IPS-20b (cell line): ENCODE results near the gene YIPF3.
"Not testable (repeated sequence)": the region's sequence is repeated elsewhere in the genome, so short reads cannot be mapped to it uniquely, and the experiment has no call there.

Source experiments
- H3K27ac ChIP-seq: one replicate; pipeline ENCODE4 v1.5.1; 2013; ENCODE audit warnings: low read length
- H3K27me3 ChIP-seq: 2 replicates; pipeline ENCODE4 v1.6.1; 2013; ENCODE audit warnings: mild to moderate bottlenecking, low read length, inconsistent platforms; ENCODE audit not compliant: insufficient read depth
- H3K36me3 ChIP-seq: 2 replicates; pipeline ENCODE4 v1.6.1; 2013; ENCODE audit warnings: low read depth, mild to moderate bottlenecking, inconsistent platforms, low read length, moderate library complexity; ENCODE audit not compliant: insufficient read depth
- H3K4me1 ChIP-seq: 2 replicates; pipeline ENCODE4 v1.6.1; 2013; ENCODE audit warnings: mild to moderate bottlenecking, control low read depth, inconsistent platforms, low read length, moderate library complexity; ENCODE audit not compliant: insufficient read depth
- H3K4me3 ChIP-seq: 2 replicates; pipeline ENCODE4 v1.5.1; 2013; ENCODE audit warnings: mild to moderate bottlenecking, low read length, inconsistent platforms
- H3K9ac ChIP-seq: 2 replicates; pipeline ENCODE4 v1.6.1; 2013; ENCODE audit warnings: low read depth, mild to moderate bottlenecking, inconsistent platforms, low read length, moderate library complexity
- H3K9me3 ChIP-seq: 2 replicates; pipeline ENCODE4 v1.6.1; 2013; ENCODE audit warnings: mild to moderate bottlenecking, low read depth, low read length, inconsistent platforms; ENCODE audit not compliant: insufficient read depth

Gene YIPF3

GRCh38 chr6:43508481-43509141 is 8.1 kb downstream of the YIPF3 start:
- no peak overlapping the region for H3K9ac ChIP-seq
- H3K27me3 ChIP-seq, result peaks cover 29% of the 10 kb centered on the region
- H3K4me3 ChIP-seq, result peak overlapping the region; percentile 67; the same call in 1 of the 2 replicates
- no peaks in the 10 kb centered on the region for H3K9me3 ChIP-seq
- H3K36me3 ChIP-seq, result peaks cover 39% of the 10 kb centered on the region
- H3K4me1 ChIP-seq, result no peaks in the 10 kb centered on the region
- H3K27ac ChIP-seq, result no peak overlapping the region

DNA sequence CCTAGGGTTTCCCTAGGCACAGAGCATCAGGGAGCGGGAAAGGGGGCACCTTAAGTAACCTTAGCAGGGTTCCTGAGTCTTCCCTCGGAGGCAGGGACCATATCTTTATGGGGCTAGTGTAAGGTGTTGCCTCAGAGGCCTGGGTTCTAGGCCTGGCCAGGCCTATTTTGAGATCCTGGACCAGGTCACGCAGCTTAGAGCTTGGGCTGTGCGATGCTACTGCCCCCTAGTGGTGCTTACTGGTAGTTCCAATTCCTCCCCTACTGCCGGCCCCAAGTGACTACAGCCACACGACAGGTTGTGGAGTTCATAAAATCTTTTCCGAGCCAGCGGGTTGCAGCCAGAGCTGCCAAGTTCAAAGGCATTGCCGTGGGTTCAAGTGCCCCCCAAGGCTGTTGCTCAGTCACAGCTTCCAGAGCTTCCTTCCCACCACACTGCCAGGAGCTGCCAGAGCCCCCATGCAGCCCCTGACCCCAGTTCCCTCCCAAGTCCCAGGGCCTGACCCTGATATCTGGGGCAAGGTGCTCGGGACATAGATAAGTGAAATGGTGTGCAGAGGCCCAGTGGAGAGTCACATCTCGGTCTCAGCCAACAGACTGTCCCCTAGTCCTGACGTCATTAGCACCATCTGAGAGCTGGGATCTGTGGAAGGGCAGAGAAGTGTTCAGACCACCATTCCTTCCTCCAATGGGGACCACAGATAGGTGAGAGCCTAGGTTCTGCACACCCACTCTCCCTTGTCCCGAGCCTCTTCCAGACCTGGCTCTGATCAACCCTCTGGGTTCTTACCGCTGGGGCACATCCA is 9.9 kb downstream of the YIPF3 start:
- Histone ChIP-seq H3K4me1 (no peaks in the 10 kb centered on the region), H3K36me3 (peaks cover 39% of the 10 kb centered on the region), H3K27me3 (peaks cover 29% of the 10 kb centered on the region), H3K27ac (no peak overlapping the region), H3K9ac (no peak overlapping the region), H3K9me3 (no peaks in the 10 kb centered on the region), H3K4me3 (no peak overlapping the region)

DNA sequence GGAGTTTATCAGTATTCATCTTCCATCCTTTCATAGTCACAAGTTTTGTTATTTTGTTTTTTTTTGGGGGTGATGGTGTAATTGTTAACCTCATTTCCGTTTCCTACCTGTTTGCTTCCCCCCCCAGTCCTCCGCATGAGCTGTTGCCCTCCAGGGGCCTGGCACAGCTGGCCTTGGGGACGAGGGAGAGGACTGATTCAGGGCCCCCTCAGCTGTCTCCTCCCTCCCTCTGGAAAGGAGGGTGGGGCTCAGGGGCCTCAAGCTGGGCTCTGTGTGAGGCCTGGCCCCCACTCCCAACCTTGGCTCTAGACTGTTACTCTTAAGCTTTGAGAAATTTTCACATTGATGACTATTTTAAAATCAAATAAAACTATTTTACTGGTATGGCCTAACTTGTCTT is 10.6 kb downstream of the YIPF3 start:
- H3K9ac ChIP-seq, result no peak overlapping the region
- H3K4me3 ChIP-seq, result no peak overlapping the region
- no peaks in the 10 kb centered on the region for H3K9me3 ChIP-seq
- H3K36me3 ChIP-seq, result peaks cover 39% of the 10 kb centered on the region
- H3K27me3 ChIP-seq, result peaks cover 29% of the 10 kb centered on the region
- H3K27ac ChIP-seq, result no peak overlapping the region
- no peaks in the 10 kb centered on the region for H3K4me1 ChIP-seq

DNA sequence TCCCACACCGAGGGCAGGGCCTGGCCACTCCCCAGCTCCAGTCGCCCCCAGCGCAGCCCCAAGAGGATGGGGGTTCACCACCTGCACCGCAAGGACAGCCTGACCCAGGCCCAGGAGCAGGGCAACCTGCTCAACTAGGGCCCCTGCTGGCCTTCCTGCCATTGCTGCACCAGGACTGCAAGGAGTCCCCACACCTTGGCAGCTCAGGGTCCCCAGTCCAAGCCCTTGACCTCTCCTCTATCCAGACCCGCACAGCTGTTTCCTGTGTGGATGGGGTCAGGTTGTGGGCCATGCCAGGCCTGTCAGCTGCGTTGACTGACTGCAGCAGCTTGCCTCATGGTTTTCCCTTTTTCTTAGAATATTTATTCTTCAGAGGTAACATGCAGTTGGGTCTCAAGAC is 11.0 kb downstream of the YIPF3 start:
- no peak overlapping the region for H3K9ac ChIP-seq

DNA sequence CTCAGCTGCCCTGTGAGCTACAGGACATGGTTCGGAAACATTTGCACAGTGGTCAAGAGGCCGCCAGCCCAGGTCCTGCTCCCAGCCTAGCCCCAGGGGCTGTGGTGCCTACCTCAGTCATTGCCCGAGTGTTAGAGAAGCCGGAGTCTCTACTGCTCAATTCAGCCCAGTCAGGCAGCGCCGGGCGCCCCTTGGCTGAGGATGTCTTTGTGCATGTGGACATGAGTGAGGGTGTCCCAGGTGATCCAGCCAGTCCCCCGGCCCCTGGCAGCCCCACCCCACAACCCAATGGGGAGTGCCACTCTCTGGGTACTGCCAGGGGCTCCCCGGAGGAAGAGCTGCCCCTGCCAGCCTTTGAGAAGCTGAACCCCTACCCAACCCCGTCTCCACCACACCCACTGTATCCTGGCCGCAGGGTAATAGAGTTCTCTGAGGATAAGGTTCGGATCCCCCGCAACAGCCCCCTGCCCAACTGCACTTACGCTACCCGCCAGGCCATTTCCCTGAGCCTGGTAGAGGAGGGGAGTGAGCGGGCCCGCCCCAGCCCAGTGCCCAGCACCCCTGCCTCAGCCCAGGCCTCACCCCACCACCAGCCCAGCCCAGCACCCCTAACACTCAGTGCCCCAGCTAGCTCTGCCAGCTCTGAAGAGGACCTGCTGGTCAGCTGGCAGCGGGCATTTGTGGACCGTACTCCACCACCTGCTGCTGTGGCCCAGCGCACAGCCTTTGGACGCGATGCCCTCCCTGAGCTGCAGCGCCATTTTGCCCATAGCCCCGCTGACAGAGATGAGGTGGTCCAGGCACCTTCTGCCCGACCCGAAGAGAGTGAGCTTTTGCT is 11.8 kb downstream of the YIPF3 start:
- no peaks in the 10 kb centered on the region for H3K4me1 ChIP-seq
- no peak overlapping the region for H3K4me3 ChIP-seq
- peaks cover 29% of the 10 kb centered on the region for H3K27me3 ChIP-seq
- no peak overlapping the region for H3K27ac ChIP-seq
- no peak overlapping the region for H3K9ac ChIP-seq
- H3K36me3 ChIP-seq, result peaks cover 49% of the 10 kb centered on the region
- no peaks in the 10 kb centered on the region for H3K9me3 ChIP-seq

More for the DNA sequence above, 11.0 kb downstream of the YIPF3 start:
- H3K36me3 ChIP-seq, result peaks cover 42% of the 10 kb centered on the region
- no peak overlapping the region for H3K27ac ChIP-seq
- no peaks in the 10 kb centered on the region for H3K9me3 ChIP-seq
- H3K27me3 ChIP-seq, result peaks cover 29% of the 10 kb centered on the region
- no peak overlapping the region for H3K4me3 ChIP-seq
- H3K4me1 ChIP-seq, result no peaks in the 10 kb centered on the region

DNA sequence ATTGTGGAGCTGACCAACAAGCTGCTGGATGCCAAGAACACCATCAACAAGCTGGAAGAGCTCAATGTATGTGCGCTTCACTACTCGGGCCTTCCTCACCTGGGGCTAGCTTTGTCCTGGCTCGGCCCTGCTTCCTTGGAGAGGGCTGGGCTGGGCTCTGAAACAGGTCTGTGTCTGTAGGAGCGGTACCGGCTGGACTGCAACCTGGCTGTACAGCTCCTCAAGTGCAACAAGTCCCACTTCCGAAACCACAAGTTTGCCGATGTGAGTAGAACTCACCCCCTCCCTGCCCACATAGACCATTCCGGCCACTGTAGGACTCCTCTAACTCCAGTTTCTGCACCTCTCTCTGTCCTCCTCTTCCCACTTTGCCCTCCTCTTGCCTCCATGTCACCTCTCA is 13.3 kb downstream of the YIPF3 start:
- Histone ChIP-seq H3K4me1 (no peaks in the 10 kb centered on the region), H3K36me3 (peaks cover 64% of the 10 kb centered on the region), H3K27me3 (peaks cover 16% of the 10 kb centered on the region), H3K9ac (no peak overlapping the region), H3K27ac (no peak overlapping the region), H3K4me3 (no peak overlapping the region), H3K9me3 (no peaks in the 10 kb centered on the region)

DNA sequence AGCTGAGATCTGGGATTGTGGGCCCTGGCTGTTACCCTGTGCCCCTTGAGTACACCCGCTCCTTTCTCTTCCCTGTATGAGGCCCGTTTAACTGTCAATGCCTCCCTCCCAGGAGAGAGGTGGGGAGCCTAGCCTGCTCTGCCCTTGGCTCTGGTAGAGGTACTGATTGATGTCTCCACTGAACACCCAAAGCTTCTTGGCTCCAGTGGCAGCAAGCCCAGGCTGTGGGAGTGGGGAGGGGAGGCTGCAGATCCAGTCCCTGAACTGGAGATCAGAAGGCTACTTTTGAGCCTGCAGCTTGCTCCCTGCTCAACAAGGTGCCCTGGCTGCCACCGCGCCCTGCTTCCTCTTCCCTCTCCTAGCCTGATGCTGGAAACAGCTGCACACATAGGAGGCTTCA is 14.1 kb downstream of the YIPF3 start:
- H3K36me3 ChIP-seq, result peaks cover 72% of the 10 kb centered on the region
- H3K4me1 ChIP-seq, result no peaks in the 10 kb centered on the region
- no peak overlapping the region for H3K4me3 ChIP-seq
- H3K27ac ChIP-seq, result no peak overlapping the region
- no peaks in the 10 kb centered on the region for H3K9me3 ChIP-seq
- H3K27me3 ChIP-seq, result peaks cover 9% of the 10 kb centered on the region
- no peak overlapping the region for H3K9ac ChIP-seq

- Histone ChIP-seq H3K27ac (no peak overlapping the region), H3K4me3 (no peak overlapping the region), H3K9ac (no peak overlapping the region), H3K36me3 (peaks cover 77% of the 10 kb centered on the region), H3K9me3 (no peaks in the 10 kb centered on the region), H3K27me3 (no peaks in the 10 kb centered on the region), H3K4me1 (peaks cover 4% of the 10 kb centered on the region)
These were observed 15.8 kb downstream of the YIPF3 start for GRCh38 chr6:43500921-43501320.

DNA sequence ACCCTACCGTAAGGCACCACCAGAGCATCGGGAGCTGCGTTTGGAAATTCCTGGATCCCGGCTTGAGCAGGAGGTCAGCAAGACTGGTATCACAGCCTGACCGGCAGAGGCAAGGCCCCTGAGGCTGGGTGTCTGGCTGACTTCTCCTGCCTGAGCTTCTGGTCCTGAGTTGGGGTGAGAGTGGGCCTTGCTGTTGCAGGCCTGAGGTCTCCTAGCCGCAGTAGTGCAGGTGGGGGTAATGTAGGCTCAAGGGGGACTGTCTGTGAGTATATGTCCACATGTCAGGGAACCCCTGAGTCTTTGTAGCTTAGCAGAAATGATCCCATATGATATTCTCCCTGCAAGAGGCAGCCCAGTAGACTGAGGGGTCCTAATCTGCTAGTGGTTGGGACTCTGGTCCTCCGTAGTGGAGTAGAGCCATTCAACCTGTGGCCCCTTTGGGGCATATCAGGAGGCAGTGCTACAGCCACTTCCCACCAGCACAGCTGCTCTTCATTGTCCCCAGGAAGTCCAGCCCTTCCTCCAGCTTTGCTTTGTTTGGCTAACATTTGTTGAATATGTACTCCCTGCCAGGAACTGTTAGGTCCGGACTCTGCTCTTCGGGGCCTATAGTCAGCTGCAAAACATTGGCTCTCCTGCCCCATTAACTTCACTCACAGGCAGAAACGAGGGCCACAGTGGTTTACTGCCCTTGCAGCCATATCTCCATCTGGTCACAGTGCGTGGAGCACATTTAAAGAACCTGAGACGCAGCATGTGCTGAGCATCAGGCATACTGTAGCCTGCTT is 17.5 kb downstream of the YIPF3 start:
- peaks cover 6% of the 10 kb centered on the region for H3K4me1 ChIP-seq
- peaks cover 67% of the 10 kb centered on the region for H3K36me3 ChIP-seq
- H3K9ac ChIP-seq, result no peak overlapping the region
- H3K9me3 ChIP-seq, result no peaks in the 10 kb centered on the region
- H3K27me3 ChIP-seq, result no peaks in the 10 kb centered on the region
- no peak overlapping the region for H3K4me3 ChIP-seq
- no peak overlapping the region for H3K27ac ChIP-seq

DNA sequence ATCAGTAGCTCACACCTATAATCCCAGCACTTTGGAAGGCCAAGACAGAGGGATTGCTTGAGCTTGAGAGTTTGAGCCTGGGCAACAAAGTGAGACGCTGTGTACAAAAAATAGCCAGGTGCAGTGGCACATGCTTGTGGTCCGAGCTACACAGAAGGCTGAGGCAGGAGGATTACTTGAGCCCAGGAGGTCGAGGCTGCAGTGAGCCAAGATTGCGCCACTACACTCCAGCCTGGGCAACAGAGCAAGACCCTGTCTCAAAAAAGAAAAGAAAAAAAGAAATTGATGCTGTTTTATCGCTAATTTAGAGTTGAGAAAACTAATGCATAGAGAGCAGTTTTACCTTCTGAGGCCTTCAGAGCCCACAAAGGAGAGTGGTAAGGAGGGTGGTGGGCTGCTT is 18.4 kb downstream of the YIPF3 start:
- not testable (repeated sequence) for H3K27ac ChIP-seq, H3K27me3 ChIP-seq, H3K4me3 ChIP-seq, H3K9ac ChIP-seq, H3K9me3 ChIP-seq, H3K4me1 ChIP-seq
- peaks cover 65% of the 10 kb centered on the region for H3K36me3 ChIP-seq

- Histone ChIP-seq H3K27me3 (no peaks in the 10 kb centered on the region), H3K9ac (no peak overlapping the region), H3K27ac (no peak overlapping the region), H3K36me3 (peaks cover 59% of the 10 kb centered on the region), H3K4me1 (peaks cover 14% of the 10 kb centered on the region), H3K9me3 (no peaks in the 10 kb centered on the region), H3K4me3 (no peak overlapping the region)
These were observed 19.0 kb downstream of the YIPF3 start for GRCh38 chr6:43497689-43498088.
